Panc1 (cell line): ENCODE data around the gene KRT9.

Experiments
- POLR2AphosphoS5 ChIP-seq: IDR thresholded peaks from 2 replicates; pipeline ENCODE4 v1.6.1; 2012; ENCODE audit warnings: mild to moderate bottlenecking, low read depth, low read length, moderate library complexity
- TCF7L2 ChIP-seq: IDR thresholded peaks from 2 replicates; pipeline ENCODE4 v1.6.1; 2011; ENCODE audit warnings: mild to moderate bottlenecking, low read depth, low read length, inconsistent platforms
- TF ChIP-seq, protein P1 (sequence below): fragments of 450-650 bp; IDR thresholded peaks from 2 replicates; pipeline ENCODE4 v1.5.1; 2017; ENCODE audit warnings: mild to moderate bottlenecking

DNA sequence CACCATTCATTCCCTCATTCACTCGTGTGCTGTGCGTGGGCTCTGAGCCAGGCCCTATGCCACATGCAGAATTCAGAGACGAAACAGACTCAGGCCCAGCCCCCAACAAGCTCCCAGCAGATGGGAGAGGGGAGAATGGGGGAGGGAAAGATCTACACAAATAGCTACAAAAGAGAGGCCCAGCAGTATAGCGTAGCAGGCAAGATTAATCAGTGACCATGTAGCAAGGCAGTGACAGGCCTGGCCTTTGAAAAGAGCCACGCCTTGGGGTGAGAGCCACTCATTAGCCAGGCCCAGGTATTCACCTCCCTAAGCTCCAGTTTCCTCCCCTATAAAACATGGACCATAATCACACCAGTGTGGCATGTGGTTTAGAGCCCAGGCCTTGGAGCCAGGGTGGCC, 27.4 kb downstream of the KRT9 start:
- TF ChIP-seq, protein P1, sequence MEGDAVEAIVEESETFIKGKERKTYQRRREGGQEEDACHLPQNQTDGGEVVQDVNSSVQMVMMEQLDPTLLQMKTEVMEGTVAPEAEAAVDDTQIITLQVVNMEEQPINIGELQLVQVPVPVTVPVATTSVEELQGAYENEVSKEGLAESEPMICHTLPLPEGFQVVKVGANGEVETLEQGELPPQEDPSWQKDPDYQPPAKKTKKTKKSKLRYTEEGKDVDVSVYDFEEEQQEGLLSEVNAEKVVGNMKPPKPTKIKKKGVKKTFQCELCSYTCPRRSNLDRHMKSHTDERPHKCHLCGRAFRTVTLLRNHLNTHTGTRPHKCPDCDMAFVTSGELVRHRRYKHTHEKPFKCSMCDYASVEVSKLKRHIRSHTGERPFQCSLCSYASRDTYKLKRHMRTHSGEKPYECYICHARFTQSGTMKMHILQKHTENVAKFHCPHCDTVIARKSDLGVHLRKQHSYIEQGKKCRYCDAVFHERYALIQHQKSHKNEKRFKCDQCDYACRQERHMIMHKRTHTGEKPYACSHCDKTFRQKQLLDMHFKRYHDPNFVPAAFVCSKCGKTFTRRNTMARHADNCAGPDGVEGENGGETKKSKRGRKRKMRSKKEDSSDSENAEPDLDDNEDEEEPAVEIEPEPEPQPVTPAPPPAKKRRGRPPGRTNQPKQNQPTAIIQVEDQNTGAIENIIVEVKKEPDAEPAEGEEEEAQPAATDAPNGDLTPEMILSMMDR, result no peak
- TF ChIP-seq TCF7L2 (no peak), POLR2AphosphoS5 (no peak)
